Endothelial cell (in vitro differentiated cells): ENCODE measurements around the gene SIGLEC7. TPM values are rescaled to one million over a fixed set of nuclear protein-coding genes. Genes with fewer than 3 reads are reported as not detected.

Experiments
- DNase-seq: peaks from one replicate; pipeline ENCODE4 v3.0.0; 2021; ENCODE audit warnings: low spot score
- H3K27ac Mint-ChIP-seq: one replicate; pipeline ENCODE4 v1.8.0; 2021; ENCODE audit warnings: mixed read lengths, inconsistent platforms; ENCODE audit not compliant: unreplicated experiment
- H3K27me3 Mint-ChIP-seq: one replicate; pipeline ENCODE4 v1.8.0; 2021; ENCODE audit warnings: mild to moderate bottlenecking, moderate library complexity, mixed read lengths, inconsistent platforms; ENCODE audit not compliant: unreplicated experiment
- H3K36me3 Mint-ChIP-seq: one replicate; pipeline ENCODE4 v1.8.0; 2021; ENCODE audit warnings: mild to moderate bottlenecking, low read depth, mixed read lengths, inconsistent platforms; ENCODE audit not compliant: unreplicated experiment
- H3K4me1 Mint-ChIP-seq: one replicate; pipeline ENCODE4 v1.8.0; 2021; ENCODE audit warnings: mild to moderate bottlenecking, mixed read lengths, inconsistent platforms; ENCODE audit not compliant: unreplicated experiment
- H3K4me3 Mint-ChIP-seq: one replicate; pipeline ENCODE4 v1.8.0; 2021; ENCODE audit warnings: mild to moderate bottlenecking, mixed read lengths, inconsistent platforms; ENCODE audit not compliant: unreplicated experiment
- H3K9me3 Mint-ChIP-seq: one replicate; pipeline ENCODE4 v1.8.0; 2021; ENCODE audit warnings: mixed read lengths, inconsistent platforms; ENCODE audit not compliant: unreplicated experiment
- CTCF ChIP-seq: fragments of 200-600 bp; sonication (generic); IDR thresholded peaks from one replicate; pipeline ENCODE4 v1.5.0; 2021; ENCODE audit warnings: antibody characterized with exemption; ENCODE audit not compliant: unreplicated experiment
- total RNA-seq: library from RNA; stranded (reverse); fragmentation: NEBNext Ultra II Directional; extraction: Animal tissue kit (Norgen Biotek cat#: 25700); gene quantifications from one replicate; pipeline ENCODE4 v1.2.1, GENCODE V29; 2021; ENCODE audit not compliant: unreplicated experiment

The SIGLEC7 gene
- total RNA-seq, 1 donor from 2014 or later, result not detected

- no peak for DNase-seq
- H3K27me3 Mint-ChIP-seq, result peaks cover 10% of the 10 kb centered on the region
- H3K9me3 Mint-ChIP-seq, result no peaks in the 10 kb centered on the region
- no peak overlapping the region for H3K4me3 Mint-ChIP-seq
- no peak overlapping the region for H3K27ac Mint-ChIP-seq
- H3K4me1 Mint-ChIP-seq, result peaks cover 15% of the 10 kb centered on the region
- H3K36me3 Mint-ChIP-seq, result no peaks in the 10 kb centered on the region
- TF ChIP-seq CTCF, result no peak
Observed at GRCh38 chr19:51181377-51181912, 39.3 kb downstream of the SIGLEC7 start.

- Mint-ChIP-seq H3K9me3 (no peaks in the 10 kb centered on the region), H3K27ac (no peak overlapping the region), H3K36me3 (no peaks in the 10 kb centered on the region), H3K4me1 (peaks cover 15% of the 10 kb centered on the region), H3K27me3 (peaks cover 10% of the 10 kb centered on the region), H3K4me3 (no peak overlapping the region)
- DNase-seq, result no peak
- no peak for TF ChIP-seq CTCF
Observed at GRCh38 chr19:51181913-51182419, 39.9 kb downstream of the SIGLEC7 start.

- H3K27ac Mint-ChIP-seq, result no peak overlapping the region
- H3K9me3 Mint-ChIP-seq, result no peaks in the 10 kb centered on the region
- H3K36me3 Mint-ChIP-seq, result no peaks in the 10 kb centered on the region
- peak overlapping the region; percentile 71 for H3K4me3 Mint-ChIP-seq
- no peak for DNase-seq
- H3K27me3 Mint-ChIP-seq, result peaks cover 10% of the 10 kb centered on the region
- H3K4me1 Mint-ChIP-seq, result peaks cover 13% of the 10 kb centered on the region
- no peak for TF ChIP-seq CTCF
Observed at GRCh38 chr19:51183629-51184028, 41.5 kb downstream of the SIGLEC7 start.

- H3K4me1 Mint-ChIP-seq, result peaks cover 5% of the 10 kb centered on the region
- H3K9me3 Mint-ChIP-seq, result no peaks in the 10 kb centered on the region
Observed at GRCh38 chr19:51185069-51185867, 43.2 kb downstream of the SIGLEC7 start.

More at GRCh38 chr19:51185069-51185867, 43.2 kb downstream of the SIGLEC7 start:
- no peak for TF ChIP-seq CTCF
- no peak overlapping the region for H3K27ac Mint-ChIP-seq
- H3K27me3 Mint-ChIP-seq, result peaks cover 10% of the 10 kb centered on the region
- no peaks in the 10 kb centered on the region for H3K36me3 Mint-ChIP-seq
- no peak overlapping the region for H3K4me3 Mint-ChIP-seq
- DNase-seq, result no peak
